SU-DHL-6 (cell line): ENCODE data around the gene VWC2.

Experiments used
- CTCF ChIP-seq: fragments of 200-600 bp; sonication (generic); IDR thresholded peaks from one replicate; pipeline ENCODE4 v1.5.1; 2017; ENCODE audit warnings: antibody characterized with exemption, mild to moderate bottlenecking, low read length, moderate library complexity; ENCODE audit not compliant: insufficient read depth, poor library complexity, severe bottlenecking
- EZH2phosphoT487 ChIP-seq: fragments of 200-600 bp; sonication (generic), shearing (Covaris generic); conservative IDR thresholded peaks from 2 replicates; pipeline ENCODE4 v1.6.1; 2018; ENCODE audit warnings: mild to moderate bottlenecking, antibody characterized with exemption, low read length, moderate library complexity, mixed read lengths

- no peak for TF ChIP-seq CTCF
- TF ChIP-seq EZH2phosphoT487: no peak
Observed at GRCh38 chr7:49772916-49773217, 571 bp upstream of the VWC2 start.
